NCI-H2227 (cell line): ENCODE data around the gene NIPA2.

Source experiments
- DNase-seq: peaks from one replicate; lab custom pipeline; 2025; ENCODE audit not compliant: unreplicated experiment; lab: John Stamatoyannopoulos, UW

Gene NIPA2

DNA sequence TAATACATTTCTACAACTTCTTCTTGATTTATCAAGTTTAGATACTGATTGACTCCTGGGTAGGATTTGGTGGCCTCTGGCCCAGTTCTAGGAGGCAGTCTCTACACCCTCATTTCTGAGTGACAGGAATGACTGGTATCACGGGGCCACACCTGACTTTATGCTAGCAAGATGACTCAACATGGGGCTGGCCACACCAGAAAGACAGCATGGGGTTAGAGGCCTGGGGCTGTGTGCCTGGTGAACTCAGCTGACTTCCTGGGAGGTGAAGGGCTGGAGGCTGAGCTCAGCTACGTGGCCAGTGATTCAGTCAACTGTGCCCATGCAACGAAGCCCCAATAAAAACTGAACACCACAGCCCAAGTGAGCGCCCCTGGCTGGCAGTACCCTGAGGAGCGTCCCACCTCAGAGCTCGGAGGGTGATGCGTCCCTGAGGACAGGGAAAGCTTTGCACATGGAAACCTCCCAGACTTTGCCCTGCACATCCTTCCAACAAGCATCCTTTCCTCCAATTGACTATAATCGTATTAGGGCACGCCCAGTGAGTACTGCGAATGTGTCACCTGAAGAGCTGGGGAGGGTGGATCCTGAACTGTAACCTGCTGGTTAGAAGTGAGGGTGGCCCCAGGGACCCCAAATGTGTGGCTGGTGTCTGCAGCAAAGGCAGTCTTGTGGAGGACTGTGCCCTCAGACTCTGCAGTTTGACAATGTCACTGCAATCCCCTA lies 57.2 kb downstream of the NIPA2 start:
- DNase-seq: no peak

DNA sequence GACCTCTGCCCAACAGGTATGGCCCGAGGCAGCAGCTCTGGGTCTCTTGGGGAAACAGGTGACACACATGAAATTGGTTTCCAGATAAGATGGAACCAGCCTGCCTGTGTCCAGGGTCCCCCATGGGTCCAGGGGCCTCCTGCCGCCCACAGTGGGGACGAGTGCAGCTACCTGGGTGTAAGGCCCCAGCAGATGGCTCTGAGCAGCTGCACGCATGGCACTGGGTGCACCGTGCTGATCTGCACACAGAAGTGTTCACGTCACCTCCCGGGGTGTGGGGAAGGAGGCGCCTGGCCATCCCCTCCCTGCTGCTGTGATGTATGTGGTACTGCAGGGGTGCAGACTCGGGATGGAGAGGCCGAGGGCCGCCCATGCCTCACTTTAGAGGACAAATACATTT lies 63.6 kb downstream of the NIPA2 start:
- no peak for DNase-seq

DNA sequence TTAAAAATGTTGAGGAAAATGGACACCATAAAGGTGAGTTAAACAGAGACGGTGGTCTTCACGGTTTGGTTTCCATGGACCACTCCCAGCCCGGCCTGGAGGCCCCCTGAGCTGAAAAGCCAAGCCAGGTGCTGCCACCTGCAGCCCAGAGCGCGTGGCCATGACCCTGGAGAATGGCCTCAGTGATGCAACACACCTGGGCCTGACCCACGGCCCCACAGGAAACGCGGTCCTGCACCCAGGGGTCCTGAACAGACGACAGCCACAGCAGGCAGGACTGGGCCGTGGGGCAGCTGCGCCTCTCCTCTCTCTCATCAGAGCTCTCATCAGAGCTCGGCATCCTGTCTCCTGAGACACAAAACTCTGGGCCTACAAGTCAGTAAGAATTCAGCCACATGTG lies 64.1 kb downstream of the NIPA2 start:
- no peak for DNase-seq

DNA sequence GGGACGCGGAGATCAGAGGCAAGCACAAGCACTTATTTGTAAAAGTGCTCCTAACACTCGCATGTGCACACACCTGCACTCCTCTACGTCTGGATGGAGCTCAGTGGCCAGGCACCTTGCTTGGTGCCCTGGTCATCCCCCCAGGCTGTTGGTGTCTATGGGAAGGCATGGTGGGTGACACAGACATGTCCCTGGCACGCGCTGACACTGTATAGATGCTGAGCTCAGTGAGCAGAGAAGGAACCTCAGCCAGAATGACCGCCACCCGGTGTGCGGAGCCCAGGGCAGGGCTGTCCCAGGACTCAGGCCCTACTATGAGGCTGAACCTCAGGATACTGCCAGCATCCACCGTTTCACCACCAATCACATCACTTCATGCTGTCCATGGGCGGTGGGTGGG lies 64.5 kb downstream of the NIPA2 start:
- no peak for DNase-seq

DNA sequence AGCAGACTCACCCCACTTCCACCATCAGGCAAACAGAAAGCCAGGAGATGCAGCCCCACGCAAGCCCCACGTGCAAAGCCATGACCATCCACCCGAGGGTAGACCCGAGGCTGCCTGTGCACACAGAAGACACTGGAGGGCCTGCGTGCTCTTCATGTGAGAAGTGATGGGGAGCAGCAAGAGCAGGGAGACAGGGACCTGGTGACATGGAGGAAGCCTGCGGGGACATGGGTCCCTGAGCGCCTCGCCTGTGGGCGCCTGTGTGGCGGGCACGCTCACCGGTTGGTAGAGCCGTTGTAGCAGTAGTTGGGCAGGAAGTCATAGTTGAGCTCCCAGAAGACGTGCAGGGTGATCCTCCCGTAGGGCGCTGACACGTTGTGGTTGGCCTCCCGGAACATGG lies 65.0 kb downstream of the NIPA2 start:
- no peak for DNase-seq

DNA sequence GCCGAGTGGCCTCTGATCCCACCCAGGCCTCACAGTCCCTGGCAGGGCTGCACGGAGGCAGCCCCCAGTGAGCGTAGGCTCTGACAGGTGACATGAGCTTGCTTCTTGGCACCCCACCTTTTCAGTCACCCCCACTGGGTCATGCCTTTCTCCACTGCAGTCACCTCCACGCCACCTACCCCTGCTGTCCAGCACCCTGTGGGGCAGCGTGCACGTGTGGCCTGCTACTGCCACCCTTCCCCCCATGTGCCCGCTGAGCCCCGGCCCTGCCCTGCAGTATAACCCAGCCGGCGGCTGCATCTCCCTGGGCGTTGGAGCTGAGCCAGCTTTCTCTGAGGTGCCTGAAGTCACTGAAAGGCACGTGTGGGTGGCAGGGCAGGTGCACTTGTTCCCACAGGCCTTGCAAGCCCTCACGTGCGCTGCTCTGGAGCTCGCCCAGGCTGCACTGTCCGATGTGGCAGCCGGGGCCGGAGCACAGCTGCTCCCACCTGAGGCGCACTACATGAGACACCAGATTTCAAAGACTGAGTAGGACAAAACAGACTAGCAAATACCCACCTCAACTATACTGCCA lies 65.6 kb downstream of the NIPA2 start:
- DNase-seq: no peak

DNA sequence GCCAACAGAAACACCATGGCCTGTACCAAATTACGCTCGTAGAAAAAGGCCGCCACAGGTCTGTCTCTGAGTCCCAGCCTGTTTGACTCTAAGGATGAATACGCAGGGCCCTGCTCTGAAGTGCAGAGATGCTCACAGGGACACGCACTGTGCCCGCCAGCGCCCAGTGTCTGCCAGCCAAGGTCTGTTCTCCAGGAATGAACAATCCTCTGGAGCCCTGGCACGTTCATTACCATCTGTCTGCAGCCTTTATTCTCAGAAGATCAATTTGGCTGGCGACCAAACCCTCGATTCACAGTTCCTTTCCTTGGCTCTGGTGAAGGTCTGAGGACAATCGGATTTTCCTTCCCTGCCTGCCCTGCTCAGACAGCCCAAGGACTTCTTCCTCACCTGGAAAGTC lies 66.3 kb downstream of the NIPA2 start:
- DNase-seq: no peak

DNA sequence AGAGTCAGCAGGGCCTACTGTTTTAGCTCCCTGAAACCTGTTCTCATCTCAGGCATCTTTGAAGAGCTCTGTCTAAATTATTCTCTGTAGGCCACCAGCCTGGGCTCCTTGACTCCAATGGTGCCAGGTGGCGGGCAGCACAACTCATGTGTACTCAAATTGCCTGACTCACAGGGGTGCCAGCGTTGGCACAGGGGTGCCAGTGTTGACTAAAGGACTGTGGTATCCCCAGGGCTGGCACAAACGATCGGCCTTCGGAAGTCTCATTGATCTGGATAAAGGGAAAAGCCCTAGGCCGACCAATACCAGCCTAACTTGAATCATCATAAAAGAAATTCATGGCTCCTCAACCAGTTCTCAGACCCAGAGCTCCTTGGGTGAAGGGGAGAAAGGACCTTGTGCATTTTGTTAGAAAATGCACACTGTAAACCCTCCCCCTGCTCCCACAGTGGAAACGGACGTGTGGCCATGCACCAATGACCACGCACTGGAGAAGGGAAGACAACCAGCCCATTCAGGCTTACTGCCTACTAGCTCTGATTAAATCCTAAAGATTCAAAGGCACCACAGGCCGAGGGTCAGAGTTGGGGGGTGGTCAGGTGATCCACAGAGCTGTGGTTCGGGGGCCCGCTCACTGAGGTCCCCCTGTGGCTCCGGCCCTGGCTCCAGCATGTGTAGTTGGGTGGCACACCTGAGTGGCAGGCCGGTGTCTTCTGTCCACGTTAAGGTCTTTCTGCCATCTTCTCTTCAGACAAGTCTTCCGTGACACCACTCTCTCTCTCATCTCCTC lies 68.9 kb downstream of the NIPA2 start:
- DNase-seq: no peak

DNA sequence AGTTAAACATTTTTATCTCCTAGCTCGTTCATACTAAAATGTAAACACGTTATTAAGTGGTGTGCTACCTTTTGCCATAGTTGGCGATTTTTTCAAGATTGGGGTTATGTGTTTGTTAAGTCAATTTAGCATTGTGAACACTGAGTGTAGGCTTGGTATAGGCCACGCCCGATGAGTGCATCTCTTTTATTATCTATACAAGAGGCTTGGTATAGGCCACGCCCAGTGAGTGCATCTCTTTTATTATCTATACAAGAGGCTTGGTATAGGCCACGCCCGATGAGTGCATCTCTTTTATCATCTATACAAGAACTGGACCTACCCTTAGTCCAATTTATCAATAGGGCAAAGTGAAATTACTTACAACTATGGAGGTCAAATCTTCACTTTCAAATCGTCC lies 70.4 kb downstream of the NIPA2 start:
- DNase-seq: no peak

DNA sequence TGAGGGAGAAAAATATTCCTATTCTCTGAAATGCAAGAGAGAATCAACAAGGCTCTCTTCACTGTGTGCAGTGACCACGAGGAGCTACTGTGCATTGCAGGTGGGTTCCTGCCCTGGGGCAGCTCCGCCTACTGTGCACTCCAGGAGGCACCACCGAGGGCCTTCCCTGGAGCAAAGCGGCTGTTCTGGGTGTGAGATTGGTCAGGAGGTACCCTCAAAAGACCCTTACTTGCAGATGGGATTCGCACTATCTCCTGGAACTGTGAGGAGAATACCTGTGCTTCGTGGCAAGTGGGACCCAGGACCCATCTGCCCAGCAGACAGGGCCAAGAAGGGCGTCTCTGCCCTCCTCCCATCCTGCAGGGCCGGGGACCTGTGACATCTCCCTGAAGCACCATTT lies 72.8 kb downstream of the NIPA2 start:
- DNase-seq: no peak

DNA sequence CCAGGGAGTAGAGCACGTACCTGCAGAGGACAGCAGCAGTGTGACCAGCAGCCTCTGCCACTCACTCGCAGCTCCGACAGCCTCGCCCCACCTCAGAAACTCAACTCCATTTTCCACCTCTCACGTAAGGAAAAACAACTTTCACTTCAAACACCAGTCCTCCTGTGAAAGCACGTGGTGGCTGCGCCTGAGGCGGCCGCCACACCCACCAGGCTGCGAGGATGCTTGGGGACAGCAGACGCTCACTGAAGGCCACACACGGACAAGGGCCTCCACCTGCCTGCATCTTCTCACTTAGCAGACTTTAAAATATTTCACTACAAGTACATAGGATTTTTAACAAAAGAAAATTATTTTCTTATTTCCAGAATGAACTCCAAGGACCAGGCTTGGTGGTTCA lies 73.8 kb downstream of the NIPA2 start:
- DNase-seq: no peak

DNA sequence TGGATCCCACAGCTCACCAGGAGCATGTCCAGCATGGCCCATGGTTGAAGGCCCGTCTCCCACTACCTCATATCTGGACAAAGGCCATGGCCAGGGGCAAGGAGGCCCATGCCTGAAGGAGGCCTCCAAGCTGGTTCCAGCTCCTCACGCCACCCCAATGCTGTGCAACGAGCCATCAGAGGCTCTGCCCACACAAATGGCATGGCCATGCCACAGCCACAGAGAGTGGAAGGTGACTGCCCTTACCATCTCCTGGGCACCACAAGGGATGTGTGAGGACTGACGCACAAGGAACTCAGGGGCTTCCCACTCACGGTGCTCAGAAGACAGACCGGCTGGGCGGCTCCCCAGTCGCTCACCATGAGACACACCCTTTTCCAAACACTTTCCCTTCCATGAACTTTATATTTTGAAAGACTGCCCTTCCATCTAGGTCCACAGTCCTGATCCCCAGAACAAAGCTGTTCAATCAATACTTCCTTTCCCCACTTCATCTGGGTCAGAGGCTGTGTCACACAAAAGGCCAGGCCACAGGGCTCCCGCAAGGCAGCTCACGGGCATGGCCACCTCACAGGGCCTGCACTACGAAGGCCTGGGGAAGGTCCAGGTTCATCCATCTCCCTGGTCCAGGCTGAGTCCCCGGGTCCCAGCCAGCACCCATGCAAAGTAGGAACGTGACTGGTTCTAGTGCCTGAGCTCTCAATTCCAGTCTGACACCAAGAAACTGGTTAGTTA lies 75.3 kb downstream of the NIPA2 start:
- no peak for DNase-seq

DNA sequence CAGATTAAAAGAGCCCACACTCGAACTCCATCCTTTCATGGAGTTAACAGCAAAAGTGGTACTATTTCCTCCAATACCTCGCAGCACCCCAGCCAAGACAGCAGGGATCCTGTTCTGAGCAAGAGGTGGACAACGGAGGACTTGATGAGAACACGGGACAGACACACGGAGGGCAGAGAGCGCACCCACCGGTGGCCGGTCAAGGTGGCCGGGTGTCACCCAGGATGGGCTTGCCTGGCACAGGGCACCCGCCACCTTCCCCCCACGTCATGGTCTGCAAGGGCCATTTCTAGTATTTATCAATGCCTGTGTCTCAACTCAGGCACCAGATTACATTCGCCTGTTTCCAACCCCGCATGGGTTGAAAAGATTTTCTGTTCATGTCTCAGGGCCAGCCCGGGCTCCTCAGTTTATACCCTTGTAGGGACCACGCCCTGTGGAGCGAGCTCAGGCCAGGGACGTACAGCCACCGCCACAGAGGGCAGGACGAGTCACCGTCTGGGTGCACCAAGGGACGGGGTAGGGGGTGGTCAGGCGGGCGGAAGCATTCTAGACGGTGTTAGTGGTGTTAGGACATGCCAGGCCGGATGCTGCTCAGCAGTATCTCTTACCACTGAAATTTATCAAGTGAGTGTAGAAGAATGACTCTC lies 77.5 kb downstream of the NIPA2 start:
- no peak for DNase-seq

DNA sequence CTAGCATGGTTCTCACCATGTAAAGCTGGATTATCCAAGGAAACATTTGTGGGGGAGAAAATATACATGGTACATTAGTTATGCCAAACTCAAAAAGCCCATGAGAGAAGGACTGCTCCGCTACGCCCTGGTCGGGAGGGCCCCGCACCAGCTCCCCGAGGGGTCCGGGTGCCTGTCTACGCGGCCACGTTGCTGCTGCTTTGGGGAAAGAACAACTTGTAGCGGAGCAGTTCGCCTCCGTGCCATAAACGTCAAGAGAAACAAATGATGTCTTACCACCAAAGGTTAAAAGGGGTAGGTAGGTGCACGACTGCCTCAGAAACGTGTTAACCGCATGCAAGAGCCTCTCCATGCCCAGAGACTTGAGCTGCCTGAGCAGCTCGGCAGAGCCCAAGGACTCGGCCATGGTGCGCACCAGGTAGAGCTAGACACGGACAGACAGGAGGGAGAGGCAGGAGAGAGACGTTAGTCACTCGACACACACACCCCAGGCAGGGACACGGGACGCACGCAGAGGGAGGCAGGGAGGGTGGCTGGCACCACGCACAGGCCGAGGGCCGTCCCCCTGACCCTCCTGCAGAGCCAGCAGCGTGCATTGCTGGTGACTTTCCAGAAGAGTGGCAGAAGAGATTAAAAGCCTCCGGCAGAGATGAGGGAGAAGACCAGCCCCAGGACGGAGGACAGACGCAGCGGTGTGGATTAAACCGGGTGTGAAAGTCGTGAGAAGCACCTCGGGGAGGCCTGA lies 78.3 kb downstream of the NIPA2 start:
- DNase-seq: no peak

DNA sequence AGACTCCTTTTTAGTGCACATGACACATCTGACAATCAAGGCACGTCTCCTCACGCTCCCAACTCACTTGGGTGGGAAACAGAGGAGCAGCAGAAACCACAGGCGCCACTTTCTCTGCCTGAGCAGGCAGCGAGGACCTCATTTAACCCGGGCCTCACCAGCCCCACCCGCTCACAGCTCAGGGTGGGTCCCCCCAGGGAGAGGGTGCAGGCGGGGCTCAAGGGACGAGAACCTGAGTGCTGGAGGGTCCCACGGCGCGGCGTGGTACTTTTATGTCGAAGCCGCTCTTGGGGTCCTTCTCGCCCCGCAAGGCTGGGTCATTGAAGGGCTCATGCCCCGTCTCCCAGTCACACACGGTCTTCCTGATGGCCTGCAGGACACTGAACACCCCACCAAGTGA lies 79.1 kb downstream of the NIPA2 start:
- no peak for DNase-seq
